Measurements from ENCODE around the gene MGAT4C.

Gene MGAT4C

DNA sequence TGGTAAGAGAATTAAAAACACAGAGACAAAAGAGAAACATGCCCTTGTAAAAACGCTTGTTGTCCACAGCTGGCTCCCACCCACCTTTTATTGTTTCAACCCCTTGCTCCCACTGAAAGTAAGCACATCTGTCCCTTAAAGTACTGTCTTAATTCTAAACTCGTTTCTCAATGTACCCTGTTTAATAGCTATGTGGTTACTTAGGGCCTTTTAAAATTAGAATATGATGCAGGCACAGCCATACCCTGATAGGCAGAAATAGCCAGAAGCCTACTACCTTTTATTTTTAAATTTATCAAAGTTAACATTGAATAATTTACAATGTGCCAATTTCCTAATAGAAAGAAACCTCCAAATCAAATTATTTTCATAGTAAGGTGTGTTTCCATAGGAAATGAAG is 4.0 kb upstream of the MGAT4C start:
- Histone ChIP-seq H3K9ac (ENCODE audit: low read length) (no peak overlapping the region), H3K79me1 (replicated peaks; ENCODE audit: low read length, poor library complexity, severe bottlenecking) (no peaks in the 10 kb centered on the region), H3K23ac (ENCODE audit: low read length in 2 of 2) (no peak overlapping the region), H3K4me3 (ENCODE audit: insufficient read depth in 1 of 2, low read depth in 1 of 2, low read length in 2 of 2) (no peak overlapping the region), H3K27ac (ENCODE audit: low read length, poor library complexity, severe bottlenecking) (no peak overlapping the region), H3K4ac (ENCODE audit: low read depth in 1 of 2, low read length in 2 of 2) (no peak overlapping the region), H3K18ac (ENCODE audit: low read depth in 1 of 2, low read length in 2 of 2) (no peak overlapping the region), H4K91ac (ENCODE audit: low read length) (no peak overlapping the region), H2AFZ (ENCODE audit: low read depth, low read length) (no peak overlapping the region), H2AK5ac (ENCODE audit: low read length, severe bottlenecking) (no peak overlapping the region), H3K14ac (ENCODE audit: low read length in 2 of 2) (no peak overlapping the region), H3K9me3 (ENCODE audit: control insufficient read depth, low read length) (no peaks in the 10 kb centered on the region), H2BK15ac (ENCODE audit: low read depth, poor library complexity, severe bottlenecking) (no peak overlapping the region), H2BK120ac (ENCODE audit: low read depth, low read length) (no peak overlapping the region), H2BK5ac (ENCODE audit: low read depth, low read length, poor library complexity, severe bottlenecking) (no peak overlapping the region), H3K36me3 (ENCODE audit: control insufficient read depth in 1 of 2, insufficient read depth in 2 of 2, low read depth in 1 of 2, low read length in 2 of 2) (no peaks in the 10 kb centered on the region), H3K4me1 (ENCODE audit: control insufficient read depth, insufficient read depth, low read depth, low read length) (peaks cover 6% of the 10 kb centered on the region), H4K8ac (ENCODE audit: low read length) (no peak overlapping the region), H3K27me3 (ENCODE audit: control insufficient read depth in 1 of 2, insufficient read depth in 1 of 2, low read length in 2 of 2) (peaks cover 0 to 3% of the 10 kb centered on the region in 2 experiments), H2BK12ac (ENCODE audit: low read length in 2 of 2) (no peak overlapping the region), H3K4me2 (ENCODE audit: low read length, poor library complexity, severe bottlenecking) (no peak overlapping the region)
- WGBS = 100% methylated on average over 1 of the region's 2 CpGs
- DNase-seq = no peak

DNA sequence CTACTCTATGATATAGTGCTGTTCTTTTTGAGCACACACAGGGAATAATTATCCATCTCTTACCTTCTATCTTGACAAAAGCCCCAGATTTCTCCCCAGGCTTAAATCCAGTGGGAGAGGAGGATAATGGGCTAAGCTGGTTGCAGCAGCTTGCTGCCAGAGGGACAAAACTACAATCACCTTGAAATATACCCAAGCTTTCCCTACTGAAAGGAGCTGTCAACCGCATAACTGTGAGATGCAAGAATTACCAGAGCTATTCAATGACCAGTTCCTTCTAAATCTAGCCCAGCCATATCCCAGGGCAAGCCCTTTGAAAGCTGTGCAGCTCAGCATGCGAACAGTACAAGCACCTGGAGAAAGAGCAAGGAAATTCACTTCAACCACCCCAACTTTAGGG is 943 bp upstream of the MGAT4C start:
- no peaks in the 10 kb centered on the region for H3K9me3 ChIP-seq (ENCODE audit: control insufficient read depth, low read length)
- H3K18ac ChIP-seq (ENCODE audit: low read depth in 1 of 2, low read length in 2 of 2) = no peak overlapping the region
- 82% methylated on average over 2 of the region's 2 CpGs for WGBS
- H3K4ac ChIP-seq (ENCODE audit: low read depth in 1 of 2, low read length in 2 of 2) = no peak overlapping the region
- H3K27ac ChIP-seq (ENCODE audit: low read length, poor library complexity, severe bottlenecking) = no peak overlapping the region
- no peak overlapping the region for H4K91ac ChIP-seq (ENCODE audit: low read length)
- no peak overlapping the region for H3K23ac ChIP-seq (ENCODE audit: low read length in 2 of 2)
- no peak overlapping the region for H3K14ac ChIP-seq (ENCODE audit: low read length in 2 of 2)
- no peak overlapping the region for H2BK120ac ChIP-seq (ENCODE audit: low read depth, low read length)
- H3K9ac ChIP-seq (ENCODE audit: low read length) = no peak overlapping the region
- H2BK12ac ChIP-seq (ENCODE audit: low read length in 2 of 2) = no peak overlapping the region
- no peak overlapping the region for H2AK5ac ChIP-seq (ENCODE audit: low read length, severe bottlenecking)
- H3K79me1 ChIP-seq (replicated peaks; ENCODE audit: low read length, poor library complexity, severe bottlenecking) = no peaks in the 10 kb centered on the region
- H4K8ac ChIP-seq (ENCODE audit: low read length) = no peak overlapping the region
- no peak for DNase-seq
- no peaks in the 10 kb centered on the region for H3K27me3 ChIP-seq (ENCODE audit: control insufficient read depth in 1 of 2, insufficient read depth in 1 of 2, low read length in 2 of 2)
- H3K4me1 ChIP-seq (ENCODE audit: control insufficient read depth, insufficient read depth, low read depth, low read length) = no peaks in the 10 kb centered on the region
- H3K4me3 ChIP-seq (ENCODE audit: insufficient read depth in 1 of 2, low read depth in 1 of 2, low read length in 2 of 2) = no peak overlapping the region
- H2BK15ac ChIP-seq (ENCODE audit: low read depth, poor library complexity, severe bottlenecking) = no peak overlapping the region
- H2BK5ac ChIP-seq (ENCODE audit: low read depth, low read length, poor library complexity, severe bottlenecking) = no peak overlapping the region
- no peak overlapping the region for H3K4me2 ChIP-seq (ENCODE audit: low read length, poor library complexity, severe bottlenecking)
- no peak overlapping the region for H2AFZ ChIP-seq (ENCODE audit: low read depth, low read length)
- H3K36me3 ChIP-seq (ENCODE audit: control insufficient read depth in 1 of 2, insufficient read depth in 2 of 2, low read depth in 1 of 2, low read length in 2 of 2) = no peaks in the 10 kb centered on the region

GRCh38 chr12:86254399-86255107 is 1.6 kb downstream of the MGAT4C start:
- Histone ChIP-seq H2AFZ (ENCODE audit: low read depth, low read length) (no peak overlapping the region), H3K4me3 (ENCODE audit: insufficient read depth in 1 of 2, low read depth in 1 of 2, low read length in 2 of 2) (no peak overlapping the region), H3K4me2 (ENCODE audit: low read length, poor library complexity, severe bottlenecking) (no peak overlapping the region), H3K9me3 (ENCODE audit: control insufficient read depth, low read length) (no peaks in the 10 kb centered on the region), H2AK5ac (ENCODE audit: low read length, severe bottlenecking) (no peak overlapping the region), H3K27me3 (ENCODE audit: control insufficient read depth in 1 of 2, insufficient read depth in 1 of 2, low read length in 2 of 2) (no peaks in the 10 kb centered on the region), H3K79me1 (replicated peaks; ENCODE audit: low read length, poor library complexity, severe bottlenecking) (no peaks in the 10 kb centered on the region), H2BK15ac (ENCODE audit: low read depth, poor library complexity, severe bottlenecking) (no peak overlapping the region), H3K14ac (ENCODE audit: low read length in 2 of 2) (no peak overlapping the region), H3K9ac (ENCODE audit: low read length) (no peak overlapping the region), H3K18ac (ENCODE audit: low read depth in 1 of 2, low read length in 2 of 2) (no peak overlapping the region), H3K36me3 (ENCODE audit: control insufficient read depth in 1 of 2, insufficient read depth in 2 of 2, low read depth in 1 of 2, low read length in 2 of 2) (no peaks in the 10 kb centered on the region), H2BK5ac (ENCODE audit: low read depth, low read length, poor library complexity, severe bottlenecking) (no peak overlapping the region), H3K4ac (ENCODE audit: low read depth in 1 of 2, low read length in 2 of 2) (no peak overlapping the region), H3K4me1 (ENCODE audit: control insufficient read depth, insufficient read depth, low read depth, low read length) (no peaks in the 10 kb centered on the region), H2BK120ac (ENCODE audit: low read depth, low read length) (no peak overlapping the region), H3K23ac (ENCODE audit: low read length in 2 of 2) (no peak overlapping the region), H2BK12ac (ENCODE audit: low read length in 2 of 2) (no peak overlapping the region), H3K27ac (ENCODE audit: low read length, poor library complexity, severe bottlenecking) (peak overlapping the region; percentile 5), H4K91ac (ENCODE audit: low read length) (no peak overlapping the region), H4K8ac (ENCODE audit: low read length) (no peak overlapping the region)
- 53% methylated on average over 3 of the region's 4 CpGs for WGBS
- DNase-seq = no peak

- no peak overlapping the region for H2BK15ac ChIP-seq (ENCODE audit: low read depth, poor library complexity, severe bottlenecking)
- no peak overlapping the region for H2BK12ac ChIP-seq (ENCODE audit: low read length in 2 of 2)
- H2AFZ ChIP-seq (ENCODE audit: low read depth, low read length) = no peak overlapping the region
- H4K8ac ChIP-seq (ENCODE audit: low read length) = no peak overlapping the region
- H3K23ac ChIP-seq (ENCODE audit: low read length in 2 of 2) = no peak overlapping the region
- H3K4me3 ChIP-seq (ENCODE audit: insufficient read depth in 1 of 2, low read depth in 1 of 2, low read length in 2 of 2) = no peak overlapping the region
- no peak overlapping the region for H3K4ac ChIP-seq (ENCODE audit: low read depth in 1 of 2, low read length in 2 of 2)
- H4K91ac ChIP-seq (ENCODE audit: low read length) = no peak overlapping the region
- H3K9me3 ChIP-seq (ENCODE audit: control insufficient read depth, low read length) = no peaks in the 10 kb centered on the region
- no peak overlapping the region for H3K9ac ChIP-seq (ENCODE audit: low read length)
- no peak overlapping the region for H3K4me2 ChIP-seq (ENCODE audit: low read length, poor library complexity, severe bottlenecking)
- no peak overlapping the region for H3K14ac ChIP-seq (ENCODE audit: low read length in 2 of 2)
- peak; percentile 70 for DNase-seq
- no peaks in the 10 kb centered on the region for H3K36me3 ChIP-seq (ENCODE audit: control insufficient read depth in 1 of 2, insufficient read depth in 2 of 2, low read depth in 1 of 2, low read length in 2 of 2)
- H3K27ac ChIP-seq (ENCODE audit: low read length, poor library complexity, severe bottlenecking) = peak overlapping the region; percentile 87
- no peaks in the 10 kb centered on the region for H3K27me3 ChIP-seq (ENCODE audit: control insufficient read depth in 1 of 2, insufficient read depth in 1 of 2, low read length in 2 of 2)
- no peak overlapping the region for H2AK5ac ChIP-seq (ENCODE audit: low read length, severe bottlenecking)
- H3K18ac ChIP-seq (ENCODE audit: low read depth in 1 of 2, low read length in 2 of 2) = no peak overlapping the region
- no peaks in the 10 kb centered on the region for H3K4me1 ChIP-seq (ENCODE audit: control insufficient read depth, insufficient read depth, low read depth, low read length)
- H3K79me1 ChIP-seq (replicated peaks; ENCODE audit: low read length, poor library complexity, severe bottlenecking) = no peaks in the 10 kb centered on the region
- H2BK120ac ChIP-seq (ENCODE audit: low read depth, low read length) = no peak overlapping the region
- H2BK5ac ChIP-seq (ENCODE audit: low read depth, low read length, poor library complexity, severe bottlenecking) = no peak overlapping the region
Measured at GRCh38 chr12:86249851-86250250, 6.3 kb downstream of the MGAT4C start.
